GM19397 (cell line): ENCODE measurements around the gene TBC1D22A.

Source experiments
- ATAC-seq: cut with Tn5 transposase; IDR thresholded peaks from one replicate; pipeline ENCODE4 v1.9.1; 2021; ENCODE audit warnings: mild to moderate bottlenecking, moderate library complexity; ENCODE audit not compliant: unreplicated experiment

TBC1D22A gene

GRCh38 chr22:47213571-47214230 lies 451.3 kb downstream of the TBC1D22A start:
- ATAC-seq = no peak

GRCh38 chr22:47215851-47216250 lies 453.4 kb downstream of the TBC1D22A start:
- no peak for ATAC-seq

- no peak for ATAC-seq
These were observed 456.2 kb downstream of the TBC1D22A start for GRCh38 chr22:47218671-47219070.

GRCh38 chr22:47219789-47220188 lies 457.3 kb downstream of the TBC1D22A start:
- no peak for ATAC-seq

- ATAC-seq = no peak
These were observed 458.3 kb downstream of the TBC1D22A start for GRCh38 chr22:47220752-47221151.

- ATAC-seq = no peak
These were observed 459.6 kb downstream of the TBC1D22A start for GRCh38 chr22:47221840-47222615.
